Measurements from ENCODE around the gene STOX1. TPM values are rescaled to one million over a fixed set of nuclear protein-coding genes. Genes with fewer than 3 reads are reported as not detected.
A peak's percentile ranks its signal among the peaks of the same experiment; 100 is the strongest.

STOX1 gene, protein sequence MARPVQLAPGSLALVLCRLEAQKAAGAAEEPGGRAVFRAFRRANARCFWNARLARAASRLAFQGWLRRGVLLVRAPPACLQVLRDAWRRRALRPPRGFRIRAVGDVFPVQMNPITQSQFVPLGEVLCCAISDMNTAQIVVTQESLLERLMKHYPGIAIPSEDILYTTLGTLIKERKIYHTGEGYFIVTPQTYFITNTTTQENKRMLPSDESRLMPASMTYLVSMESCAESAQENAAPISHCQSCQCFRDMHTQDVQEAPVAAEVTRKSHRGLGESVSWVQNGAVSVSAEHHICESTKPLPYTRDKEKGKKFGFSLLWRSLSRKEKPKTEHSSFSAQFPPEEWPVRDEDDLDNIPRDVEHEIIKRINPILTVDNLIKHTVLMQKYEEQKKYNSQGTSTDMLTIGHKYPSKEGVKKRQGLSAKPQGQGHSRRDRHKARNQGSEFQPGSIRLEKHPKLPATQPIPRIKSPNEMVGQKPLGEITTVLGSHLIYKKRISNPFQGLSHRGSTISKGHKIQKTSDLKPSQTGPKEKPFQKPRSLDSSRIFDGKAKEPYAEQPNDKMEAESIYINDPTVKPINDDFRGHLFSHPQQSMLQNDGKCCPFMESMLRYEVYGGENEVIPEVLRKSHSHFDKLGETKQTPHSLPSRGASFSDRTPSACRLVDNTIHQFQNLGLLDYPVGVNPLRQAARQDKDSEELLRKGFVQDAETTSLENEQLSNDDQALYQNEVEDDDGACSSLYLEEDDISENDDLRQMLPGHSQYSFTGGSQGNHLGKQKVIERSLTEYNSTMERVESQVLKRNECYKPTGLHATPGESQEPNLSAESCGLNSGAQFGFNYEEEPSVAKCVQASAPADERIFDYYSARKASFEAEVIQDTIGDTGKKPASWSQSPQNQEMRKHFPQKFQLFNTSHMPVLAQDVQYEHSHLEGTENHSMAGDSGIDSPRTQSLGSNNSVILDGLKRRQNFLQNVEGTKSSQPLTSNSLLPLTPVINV
- 2.5 and 2.6 TPM in 2 replicates for total RNA-seq (2021; fragmentation: NEBNext Ultra II Directional; extraction: Animal tissue kit (Norgen Biotek cat#: 25700))
- 0.47 and 0.92 TPM in 2 replicates for polyA plus RNA-seq (2011; rRNA removed)
- polyA plus RNA-seq (2011; cell fraction: cytosol; rRNA removed) = 1.1 TPM
- 0.70 TPM for polyA plus RNA-seq (2011; cell fraction: nucleus; rRNA removed)
- 1.5 to 2.3 TPM (median 1.8 TPM) in 4 replicates for polyA plus RNA-seq (2012, experiment 1 of 2)
- 0.13 TPM for polyA plus RNA-seq (2012, experiment 2 of 2)
- polyA plus RNA-seq (2013, experiment 1 of 2) = 0.83 TPM
- 1.1 TPM for polyA plus RNA-seq (2013, experiment 2 of 2)
- polyA minus RNA-seq (2011; rRNA and poly(A)+ RNA removed) = 2.4 and 3.6 TPM in 2 replicates
- polyA minus RNA-seq (2011; cell fraction: cytosol; rRNA and poly(A)+ RNA removed) = 1.4 TPM
- 1.8 TPM for polyA minus RNA-seq (2011; cell fraction: nucleus; rRNA and poly(A)+ RNA removed)
- long read RNA-seq, experiment 1, partial matches to known transcripts = 2 of 3 reads
- long read RNA-seq, experiment 1, other reads (novel, unspliced or antisense) = 1 of 3 reads
- long read RNA-seq, experiment 2 = 0 reads

- peak within 1 kb of the TSS; percentile 90 to 98 for H3K4me2 ChIP-seq (ENCODE audit: insufficient read depth in 1 of 2, low read depth in 2 of 2, low read length in 2 of 2)
- H4K8ac ChIP-seq (ENCODE audit: extremely low read depth, insufficient read depth, low read length) = peak within 1 kb of the TSS; percentile 86; the same call in 1 of the 2 replicates
- no peak within 1 kb of the TSS for H2BK15ac ChIP-seq (ENCODE audit: low read length)
- H2AFZ ChIP-seq (ENCODE audit: low read length) = peak within 1 kb of the TSS; percentile 95
- H3K79me2 ChIP-seq (ENCODE audit: control insufficient read depth in 1 of 2, insufficient read depth in 2 of 2, low read length in 2 of 2) = no peaks in the 10 kb centered on the region
- H2BK120ac ChIP-seq (replicated peaks; ENCODE audit: low read depth, low read length) = peak within 1 kb of the TSS; percentile 33
- H3K27ac ChIP-seq (ENCODE audit: low read depth, low read length) = no peak within 1 kb of the TSS
- H2BK12ac ChIP-seq (ENCODE audit: low read depth, low read length) = no peak within 1 kb of the TSS
- H2BK5ac ChIP-seq (ENCODE audit: low read depth, low read length) = no peak within 1 kb of the TSS
- DNase-seq (ENCODE audit: low read depth in 1 of 2, low spot score in 2 of 2) (peak; percentile 13 to 77), FAIRE-seq (no peak)
- H3K14ac ChIP-seq (ENCODE audit: insufficient read length) = no peak within 1 kb of the TSS
- H3K27me3 ChIP-seq (replicated peaks in 1 of 4; ENCODE audit: control insufficient read depth in 3 of 4, extremely low read depth in 1 of 4, insufficient read depth in 3 of 4, low read length in 3 of 4) = peaks cover 0 to 13% (median 12%) of the 10 kb centered on the region in 4 experiments; a peak in 5 of 7 replicates
- H3K23me2 ChIP-seq (ENCODE audit: low read depth, low read length) = peaks cover 4% of the 10 kb centered on the region; the same call in 1 of the 2 replicates
- no peaks in the 10 kb centered on the region for H3K36me3 ChIP-seq (ENCODE audit: control insufficient read depth in 2 of 4, insufficient read depth in 4 of 4, low read length in 3 of 4)
- no peaks in the 10 kb centered on the region for H3K79me1 ChIP-seq (ENCODE audit: low read depth, low read length)
- H2AK5ac ChIP-seq (ENCODE audit: low read depth, low read length) = no peak within 1 kb of the TSS
- H4K20me1 ChIP-seq (replicated peaks in 1 of 2; ENCODE audit: control insufficient read depth in 1 of 2, insufficient read depth in 2 of 2, low read length in 2 of 2) = no peaks in the 10 kb centered on the region
- H3K56ac ChIP-seq (replicated peaks; ENCODE audit: insufficient read length, low read depth, low read length) = peak within 1 kb of the TSS; percentile 46
- peak within 1 kb of the TSS in 3 of 4 experiments; percentile 12 to 72 (median 60); a peak in 6 of 7 replicates for H3K9ac ChIP-seq (replicated peaks in 1 of 4; ENCODE audit: extremely low read depth in 1 of 4, low read depth in 3 of 4, low read length in 3 of 4)
- peak within 1 kb of the TSS; percentile 60 for H3K18ac ChIP-seq (ENCODE audit: extremely low read depth, low read length)
- H4K91ac ChIP-seq (replicated peaks; ENCODE audit: insufficient read length, low read length) = peak within 1 kb of the TSS; percentile 54
- POLR2A ChIA-PET (ENCODE audit: partially characterized antibody) = interaction anchor here (0.6 to 1.6 kb wide), 18 partner anchors 9 to 989 kb away, joined by 3 to 7 read pairs (median 3); partner anchors contain the start of genes DDX21, DDX50, DNA2 and HNRNPH3
- peaks cover 0 to 2% (median 0%) of the 10 kb centered on the region in 4 experiments; a peak in 1 of 7 replicates for H3K4me1 ChIP-seq (replicated peaks in 1 of 4; ENCODE audit: control insufficient read depth in 3 of 4, insufficient read depth in 4 of 4, low read length in 3 of 4)
- H2BK20ac ChIP-seq (ENCODE audit: low read length) = no peak within 1 kb of the TSS
- peak within 1 kb of the TSS; percentile 77 for H4K5ac ChIP-seq (ENCODE audit: insufficient read length, low read depth, low read length)
- H3K9me3 ChIP-seq (ENCODE audit: insufficient read depth in 2 of 2, low read depth in 1 of 2, low read length in 1 of 2) = no peaks in the 10 kb centered on the region
- H3K23ac ChIP-seq (ENCODE audit: insufficient read length) = no peak within 1 kb of the TSS
- peak within 1 kb of the TSS; percentile 65 to 92 (median 72) for H3K4me3 ChIP-seq (ENCODE audit: extremely low read depth in 1 of 4, insufficient read depth in 2 of 4, low read depth in 3 of 4, low read length in 4 of 4)
- CTCF ChIA-PET (ENCODE audit: partially characterized antibody) = interaction anchor here (0.7 to 1.9 kb wide), 7 partner anchors 9 to 68 kb away, joined by 3 to 5 read pairs (median 4); no protein-coding TSS in a partner anchor
- no peak within 1 kb of the TSS for H3K4ac ChIP-seq (replicated peaks; ENCODE audit: insufficient read length, low read depth, low read length)
- 13% methylated on average over 49 of the region's 63 CpGs; no CpG with 5 or more reads in 1 of the 2 experiments for WGBS, 2 experiments (ENCODE audit: extremely low coverage in 1 of 2, insufficient coverage in 1 of 2, insufficient read length in 1 of 2, insufficient replicate concordance in 2 of 2, low coverage in 1 of 2, low lambda C conversion rate in 2 of 2, missing lambda C conversion rate in 1 of 2)
- no peak for TF ChIP-seq CBX8 (IDR thresholded peaks at IDR 0.05; ENCODE audit: borderline replicate concordance, low read depth, low read length)
- TF ChIP-seq RAD21 (IDR thresholded peaks at IDR 0.05 in 1 of 2, conservative IDR thresholded peaks at IDR 0.05 in 1 of 2; ENCODE audit: low read depth in 2 of 2, low read length in 2 of 2) = 0 out of 4 replicates have a peak, but pooled peaks of 1 of the 2 experiments have one; percentile 1
- TF ChIP-seq BCL11A (IDR thresholded peaks at IDR 0.05; ENCODE audit: low read depth in 2 of 2, low read length in 2 of 2) = no peak
Measured at GRCh38 chr10:68826764-68827591, at the start of gene STOX1. TSS of gene STOX1 (plus strand) at chr10:68827531. CDS start at chr10:68827624, 93 bp downstream.

Measured in H1 (cell line).